ENCODE data around the gene NKD1.
"Not testable (repeated sequence)": the region's sequence is repeated elsewhere in the genome, so short reads cannot be mapped to it uniquely, and the experiment has no call there.

Gene NKD1

DNA sequence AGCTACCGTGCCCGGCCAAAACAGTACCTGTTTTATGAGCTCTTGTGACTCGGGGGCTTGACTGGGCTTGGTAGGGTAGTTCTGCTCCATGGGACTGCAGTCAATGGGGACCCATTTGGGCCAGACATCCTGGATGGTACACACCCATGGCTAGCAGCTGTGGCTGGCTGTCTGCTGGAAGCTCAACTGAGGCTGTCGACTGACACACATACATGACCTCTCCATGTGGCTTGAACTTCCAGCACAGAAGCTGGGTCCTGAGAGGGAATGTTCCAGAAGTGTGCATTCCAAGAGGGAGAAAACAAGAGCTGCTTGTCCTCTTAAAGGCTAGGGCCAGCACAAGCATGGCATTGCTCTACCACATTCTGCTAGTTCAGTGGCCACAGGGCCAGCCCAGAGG lies 14.9 kb upstream of the NKD1 start:
- Histone ChIP-seq H3K9ac (ENCODE audit: low read length) (no peak overlapping the region), H3K4me1 (ENCODE audit: control insufficient read depth, low read depth, low read length) (no peaks in the 10 kb centered on the region), H3K36me3 (ENCODE audit: control insufficient read depth, low read depth, low read length) (no peaks in the 10 kb centered on the region), H3K4me3 (ENCODE audit: low read length) (no peak overlapping the region), H3K9me3 (ENCODE audit: control insufficient read depth, low read depth, low read length) (no peaks in the 10 kb centered on the region), H3K27me3 (ENCODE audit: control insufficient read depth, insufficient read depth, low read length) (no peaks in the 10 kb centered on the region), H3K27ac (ENCODE audit: low read length) (no peak overlapping the region)

DNA sequence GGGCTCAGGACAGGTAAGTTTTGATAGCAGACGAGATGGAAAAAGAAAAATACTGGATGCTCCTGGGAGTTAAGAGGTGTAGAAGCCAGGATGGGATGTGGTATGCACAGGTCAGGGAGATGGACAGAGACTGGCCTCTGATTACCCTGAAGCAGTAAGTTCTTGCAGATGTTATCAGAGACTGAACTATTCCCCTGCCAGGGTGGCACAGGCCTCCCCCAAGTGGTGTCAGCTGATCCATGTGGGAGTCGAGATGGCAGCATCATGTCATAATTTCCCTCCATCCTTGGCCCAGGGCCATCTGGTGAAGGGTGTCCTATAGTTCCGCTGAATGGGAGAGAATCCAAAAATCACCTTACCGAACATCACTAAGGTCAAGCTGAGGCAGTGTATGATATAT lies 14.1 kb upstream of the NKD1 start:
- Histone ChIP-seq H3K9ac (ENCODE audit: low read length) (no peak overlapping the region), H3K27me3 (ENCODE audit: control insufficient read depth, insufficient read depth, low read length) (no peaks in the 10 kb centered on the region), H3K4me1 (ENCODE audit: control insufficient read depth, low read depth, low read length) (peaks cover 4% of the 10 kb centered on the region), H3K36me3 (ENCODE audit: control insufficient read depth, low read depth, low read length) (no peaks in the 10 kb centered on the region), H3K27ac (ENCODE audit: low read length) (no peak overlapping the region), H3K4me3 (ENCODE audit: low read length) (no peak overlapping the region), H3K9me3 (ENCODE audit: control insufficient read depth, low read depth, low read length) (no peaks in the 10 kb centered on the region)

DNA sequence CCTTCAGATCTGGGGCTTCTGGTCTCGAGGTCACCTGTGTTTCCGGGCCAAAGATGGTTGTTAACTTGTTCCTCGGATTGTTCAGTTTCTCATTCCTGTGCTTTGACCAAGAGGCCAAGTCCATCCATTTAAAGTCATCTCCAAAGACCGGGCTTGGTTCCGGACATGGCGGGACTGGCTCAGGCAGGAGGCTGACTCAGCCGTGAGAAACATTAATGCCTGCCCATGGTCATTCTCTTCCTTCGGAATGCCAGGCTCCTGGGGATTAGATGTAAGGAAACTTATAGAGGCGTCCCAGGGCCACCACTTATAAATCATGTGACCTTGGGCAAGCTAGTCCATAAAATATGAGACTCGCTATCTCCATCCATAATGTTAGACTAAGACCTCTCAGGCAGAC lies 13.6 kb upstream of the NKD1 start:
- peaks cover 6% of the 10 kb centered on the region for H3K4me1 ChIP-seq (ENCODE audit: control insufficient read depth, low read depth, low read length)
- H3K9me3 ChIP-seq (ENCODE audit: control insufficient read depth, low read depth, low read length): no peaks in the 10 kb centered on the region
- no peak overlapping the region for H3K9ac ChIP-seq (ENCODE audit: low read length)
- no peaks in the 10 kb centered on the region for H3K27me3 ChIP-seq (ENCODE audit: control insufficient read depth, insufficient read depth, low read length)
- no peak overlapping the region for H3K4me3 ChIP-seq (ENCODE audit: low read length)
- H3K36me3 ChIP-seq (ENCODE audit: control insufficient read depth, low read depth, low read length): no peaks in the 10 kb centered on the region
- H3K27ac ChIP-seq (ENCODE audit: low read length): no peak overlapping the region

DNA sequence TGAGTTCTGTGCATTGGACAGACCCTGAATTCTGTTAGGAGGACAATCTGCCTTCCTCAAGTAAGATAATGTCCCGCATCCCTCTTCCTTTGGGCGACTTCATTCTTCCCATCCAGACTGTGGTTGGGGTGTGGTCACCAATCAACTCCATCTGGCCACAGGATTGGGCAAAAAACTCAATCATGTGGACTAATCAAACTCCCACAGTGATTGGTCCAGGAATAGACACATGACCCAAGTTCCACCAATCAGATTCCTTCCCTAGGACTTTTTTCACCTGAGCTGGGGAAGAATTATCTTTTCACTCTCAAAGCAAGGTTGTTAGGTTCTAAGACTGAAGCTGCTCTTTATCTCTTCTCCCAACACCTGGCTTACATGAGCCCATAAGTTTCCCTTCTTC lies 13.2 kb upstream of the NKD1 start:
- Histone ChIP-seq H3K9me3 (ENCODE audit: control insufficient read depth, low read depth, low read length) (no peaks in the 10 kb centered on the region), H3K4me1 (ENCODE audit: control insufficient read depth, low read depth, low read length) (peaks cover 6% of the 10 kb centered on the region), H3K27ac (ENCODE audit: low read length) (no peak overlapping the region), H3K36me3 (ENCODE audit: control insufficient read depth, low read depth, low read length) (no peaks in the 10 kb centered on the region), H3K4me3 (ENCODE audit: low read length) (no peak overlapping the region), H3K27me3 (ENCODE audit: control insufficient read depth, insufficient read depth, low read length) (no peaks in the 10 kb centered on the region), H3K9ac (ENCODE audit: low read length) (no peak overlapping the region)

DNA sequence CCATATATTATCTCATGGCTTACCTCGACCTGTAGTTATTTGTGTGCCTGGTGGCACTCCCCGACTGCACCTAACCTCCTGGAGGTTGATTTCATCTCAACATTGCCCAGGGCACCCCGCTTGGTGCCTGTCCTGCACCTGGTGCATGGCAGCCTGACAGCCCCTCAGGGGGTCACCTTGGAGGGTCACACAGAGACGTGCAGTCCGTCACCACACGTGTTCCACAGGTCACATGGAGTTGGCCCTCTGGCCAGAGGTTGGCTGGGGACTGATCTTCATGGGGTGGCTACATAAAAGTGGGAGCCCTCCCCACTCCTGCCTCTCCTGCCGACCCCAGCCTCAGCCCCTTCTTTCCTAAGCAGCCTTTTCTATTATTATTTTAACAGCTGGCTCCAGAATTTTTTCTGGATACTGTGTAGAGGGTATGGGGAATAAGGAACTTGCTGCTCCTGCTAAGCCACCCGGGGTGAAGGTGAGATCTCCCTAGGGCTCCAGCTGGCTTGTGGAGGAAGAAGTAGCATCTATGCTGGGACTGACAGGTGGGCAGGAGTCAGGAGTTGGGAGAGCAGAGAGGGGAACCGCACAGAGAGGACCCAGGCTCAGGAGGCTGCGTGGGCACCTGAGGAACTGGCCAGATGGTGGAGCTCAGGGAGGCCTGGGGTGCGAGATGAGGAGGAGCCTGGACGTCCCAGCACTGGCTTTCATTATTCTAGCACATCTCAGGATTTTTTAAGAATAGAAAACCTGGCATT lies 12.5 kb upstream of the NKD1 start:
- H3K36me3 ChIP-seq (ENCODE audit: control insufficient read depth, low read depth, low read length): no peaks in the 10 kb centered on the region
- H3K9ac ChIP-seq (ENCODE audit: low read length): no peak overlapping the region

DNA sequence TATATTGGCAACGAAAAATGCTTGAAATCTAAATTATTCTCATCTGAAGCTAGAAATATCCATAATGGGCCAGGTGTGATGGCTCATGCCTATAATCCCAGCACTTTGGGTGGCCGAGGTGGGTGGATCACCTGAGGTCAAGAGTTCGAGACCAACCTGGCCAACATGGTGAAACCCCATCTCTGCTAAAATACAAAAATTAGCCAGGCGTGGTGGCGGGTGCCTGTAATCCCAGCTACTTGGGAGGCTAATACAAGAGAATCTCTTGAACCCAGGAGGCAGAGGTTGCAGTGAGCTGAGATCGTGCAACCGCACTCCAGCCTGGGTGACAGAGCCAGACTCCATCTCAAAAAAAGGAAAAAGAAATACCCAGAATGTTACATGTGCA lies 11.9 kb upstream of the NKD1 start:
- not testable (repeated sequence) for H3K27ac ChIP-seq (ENCODE audit: low read length); H3K9me3 ChIP-seq (ENCODE audit: control insufficient read depth, low read depth, low read length); H3K4me3 ChIP-seq (ENCODE audit: low read length); H3K36me3 ChIP-seq (ENCODE audit: control insufficient read depth, low read depth, low read length); H3K4me1 ChIP-seq (ENCODE audit: control insufficient read depth, low read depth, low read length); H3K27me3 ChIP-seq (ENCODE audit: control insufficient read depth, insufficient read depth, low read length); H3K9ac ChIP-seq (ENCODE audit: low read length)

More for the DNA sequence above, 12.5 kb upstream of the NKD1 start:
- Histone ChIP-seq H3K4me3 (ENCODE audit: low read length) (no peak overlapping the region), H3K4me1 (ENCODE audit: control insufficient read depth, low read depth, low read length) (peaks cover 6% of the 10 kb centered on the region), H3K27ac (ENCODE audit: low read length) (no peak overlapping the region), H3K27me3 (ENCODE audit: control insufficient read depth, insufficient read depth, low read length) (no peaks in the 10 kb centered on the region), H3K9me3 (ENCODE audit: control insufficient read depth, low read depth, low read length) (no peaks in the 10 kb centered on the region)

DNA sequence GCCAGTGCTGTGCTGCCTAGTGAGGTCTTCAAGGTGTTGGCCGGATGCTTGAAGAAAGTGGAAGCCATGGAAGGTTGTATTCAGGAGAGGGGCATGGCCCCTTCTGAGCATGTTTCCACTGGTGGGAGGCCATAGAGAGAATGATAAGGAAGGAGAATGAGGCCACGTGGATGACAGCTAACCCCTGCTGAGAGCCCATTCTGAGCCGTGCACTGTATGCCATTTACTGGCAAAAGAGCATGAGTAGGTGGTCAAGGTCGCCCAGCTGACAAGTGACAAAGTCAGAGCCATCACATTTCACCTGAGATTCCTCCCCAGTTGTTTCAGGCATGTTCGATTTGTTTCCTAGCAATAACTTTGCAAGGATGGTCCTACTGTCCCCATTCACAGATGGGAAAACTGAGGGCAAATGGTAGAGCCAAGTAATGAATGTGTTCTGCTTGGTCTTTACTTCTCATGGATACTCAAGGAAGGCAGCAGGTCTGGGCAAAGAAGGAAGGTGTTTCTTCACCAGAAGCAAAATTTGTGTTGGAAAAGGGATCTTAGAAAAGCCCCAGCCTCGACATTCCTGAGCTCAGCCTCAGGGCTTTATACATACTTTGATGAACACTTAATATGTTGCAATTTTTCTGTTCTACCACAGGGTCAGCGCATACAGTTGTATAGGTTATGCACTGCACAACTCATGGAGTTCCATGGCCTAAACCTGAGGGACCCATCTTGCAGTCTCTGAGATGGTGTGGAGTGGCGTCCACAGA lies 10.5 kb upstream of the NKD1 start:
- H3K4me3 ChIP-seq (ENCODE audit: low read length): no peak overlapping the region
- no peaks in the 10 kb centered on the region for H3K9me3 ChIP-seq (ENCODE audit: control insufficient read depth, low read depth, low read length)
- no peaks in the 10 kb centered on the region for H3K27me3 ChIP-seq (ENCODE audit: control insufficient read depth, insufficient read depth, low read length)
- peaks cover 6% of the 10 kb centered on the region for H3K4me1 ChIP-seq (ENCODE audit: control insufficient read depth, low read depth, low read length)
- no peak overlapping the region for H3K9ac ChIP-seq (ENCODE audit: low read length)
- no peaks in the 10 kb centered on the region for H3K36me3 ChIP-seq (ENCODE audit: control insufficient read depth, low read depth, low read length)
- no peak overlapping the region for H3K27ac ChIP-seq (ENCODE audit: low read length)

DNA sequence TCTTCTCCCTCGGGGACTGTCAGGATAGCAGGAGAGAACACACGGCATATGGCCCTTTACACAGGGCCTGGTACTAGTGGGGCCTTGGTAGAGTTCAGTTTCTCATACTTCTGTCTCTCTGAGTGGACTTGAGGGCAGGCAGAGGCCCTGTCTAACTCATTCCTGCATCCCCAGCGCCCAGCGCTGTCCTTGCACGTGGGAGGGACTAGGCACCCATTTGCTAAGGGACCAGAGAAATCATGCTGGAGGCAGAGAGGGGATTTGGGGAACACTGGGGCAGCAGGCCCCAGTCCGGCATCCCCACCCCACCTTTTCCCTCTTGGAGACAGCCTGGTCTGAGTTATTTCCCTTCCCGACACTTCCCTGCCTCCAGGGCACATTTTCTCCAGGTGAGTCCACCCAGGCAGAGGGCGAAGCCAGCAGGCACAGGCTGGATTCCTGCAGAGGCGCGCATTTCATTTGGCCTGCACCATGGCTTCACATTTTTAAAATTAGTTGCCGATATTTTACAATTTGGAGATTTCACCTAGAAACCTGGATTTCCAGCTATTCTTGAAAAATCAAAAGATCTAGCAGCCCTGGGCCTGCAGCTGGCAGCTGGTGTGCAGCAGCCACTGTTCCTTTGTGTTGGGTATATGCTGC lies 9.7 kb upstream of the NKD1 start:
- H3K36me3 ChIP-seq (ENCODE audit: control insufficient read depth, low read depth, low read length): no peaks in the 10 kb centered on the region
- H3K9ac ChIP-seq (ENCODE audit: low read length): no peak overlapping the region
- H3K27ac ChIP-seq (ENCODE audit: low read length): no peak overlapping the region
- H3K4me1 ChIP-seq (ENCODE audit: control insufficient read depth, low read depth, low read length): peaks cover 6% of the 10 kb centered on the region
- no peaks in the 10 kb centered on the region for H3K27me3 ChIP-seq (ENCODE audit: control insufficient read depth, insufficient read depth, low read length)
- H3K9me3 ChIP-seq (ENCODE audit: control insufficient read depth, low read depth, low read length): no peaks in the 10 kb centered on the region
- no peak overlapping the region for H3K4me3 ChIP-seq (ENCODE audit: low read length)

DNA sequence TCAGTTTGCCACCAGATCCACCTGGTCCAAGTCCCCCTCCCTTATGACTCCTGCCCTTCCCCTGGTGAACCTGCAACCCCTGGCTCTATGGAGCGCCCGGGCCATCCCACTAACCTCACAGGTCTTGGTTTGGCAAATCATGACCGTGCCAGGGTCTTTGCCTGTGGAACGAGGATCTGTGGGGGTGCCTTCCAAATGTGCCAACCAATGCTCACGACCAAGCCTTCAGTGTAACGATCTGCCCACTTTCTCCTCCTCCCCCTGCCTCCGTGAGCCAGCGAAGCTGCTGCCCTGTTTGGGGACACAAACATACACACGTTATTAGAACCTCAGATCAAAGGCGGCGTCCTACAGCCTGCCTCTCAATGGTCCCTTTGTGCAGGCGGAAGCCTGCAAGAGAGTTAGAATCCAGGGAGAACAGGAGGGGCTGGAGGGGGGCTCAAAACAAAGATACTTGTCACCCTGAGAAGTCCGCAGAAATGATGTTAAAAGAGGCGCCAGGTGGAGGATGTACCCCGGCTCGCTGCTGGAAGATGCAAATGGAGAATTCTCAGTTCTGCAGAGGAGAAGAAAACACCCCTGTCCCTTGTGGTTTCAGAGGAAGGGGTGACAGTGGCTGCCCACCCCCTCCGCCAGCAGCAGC lies 9.0 kb upstream of the NKD1 start:
- Histone ChIP-seq H3K4me3 (ENCODE audit: low read length) (no peak overlapping the region), H3K4me1 (ENCODE audit: control insufficient read depth, low read depth, low read length) (peaks cover 6% of the 10 kb centered on the region), H3K27ac (ENCODE audit: low read length) (no peak overlapping the region), H3K27me3 (ENCODE audit: control insufficient read depth, insufficient read depth, low read length) (no peaks in the 10 kb centered on the region), H3K36me3 (ENCODE audit: control insufficient read depth, low read depth, low read length) (no peaks in the 10 kb centered on the region), H3K9ac (ENCODE audit: low read length) (no peak overlapping the region), H3K9me3 (ENCODE audit: control insufficient read depth, low read depth, low read length) (no peaks in the 10 kb centered on the region)

DNA sequence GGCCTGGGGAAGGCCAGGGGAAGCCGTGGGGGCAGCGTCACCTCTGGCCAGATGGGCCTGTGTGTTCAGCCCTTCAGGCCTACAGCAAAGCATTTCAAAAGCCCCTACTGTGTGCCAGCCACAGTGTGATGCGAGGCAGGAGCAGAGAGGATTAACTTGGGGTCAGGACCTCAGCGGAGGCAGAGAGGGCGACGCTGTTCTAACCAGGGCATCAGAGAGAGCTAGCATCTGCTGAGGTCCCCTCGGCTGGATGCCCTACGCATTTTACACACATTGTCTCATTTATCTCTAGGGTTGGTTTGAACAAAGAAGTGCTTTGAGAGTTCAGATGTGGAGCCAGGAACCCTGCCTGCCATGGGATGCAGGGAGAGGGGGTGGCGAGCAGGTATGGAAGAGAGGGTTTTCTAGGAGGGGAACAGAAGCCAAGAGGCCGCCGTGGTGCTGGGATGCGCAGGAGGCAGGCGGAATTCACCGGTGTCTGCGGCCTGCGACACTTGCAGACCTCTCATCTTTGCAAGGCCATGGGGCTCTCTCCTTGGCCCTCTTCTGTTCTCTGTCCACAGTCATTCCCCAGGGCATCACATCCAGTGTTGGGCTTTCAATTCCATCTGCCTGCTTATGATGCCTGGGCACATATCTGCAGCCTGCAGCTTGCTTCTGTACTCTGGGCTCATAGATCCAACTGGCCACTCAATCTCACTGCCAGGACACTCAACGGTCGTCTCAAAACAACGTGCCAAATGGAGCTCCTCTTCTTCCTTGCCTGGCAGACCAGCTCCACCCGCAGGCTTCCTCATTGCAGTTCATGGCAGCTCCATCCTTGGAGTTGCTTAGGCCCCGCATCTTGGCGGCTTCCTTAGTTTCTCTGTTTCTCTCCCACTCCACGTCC lies 8.1 kb upstream of the NKD1 start:
- Histone ChIP-seq H3K4me3 (ENCODE audit: low read length) (no peak overlapping the region), H3K27ac (ENCODE audit: low read length) (no peak overlapping the region), H3K9me3 (ENCODE audit: control insufficient read depth, low read depth, low read length) (no peaks in the 10 kb centered on the region), H3K27me3 (ENCODE audit: control insufficient read depth, insufficient read depth, low read length) (peaks cover under 1% of the 10 kb centered on the region), H3K4me1 (ENCODE audit: control insufficient read depth, low read depth, low read length) (peaks cover 6% of the 10 kb centered on the region), H3K9ac (ENCODE audit: low read length) (no peak overlapping the region), H3K36me3 (ENCODE audit: control insufficient read depth, low read depth, low read length) (no peaks in the 10 kb centered on the region)

DNA sequence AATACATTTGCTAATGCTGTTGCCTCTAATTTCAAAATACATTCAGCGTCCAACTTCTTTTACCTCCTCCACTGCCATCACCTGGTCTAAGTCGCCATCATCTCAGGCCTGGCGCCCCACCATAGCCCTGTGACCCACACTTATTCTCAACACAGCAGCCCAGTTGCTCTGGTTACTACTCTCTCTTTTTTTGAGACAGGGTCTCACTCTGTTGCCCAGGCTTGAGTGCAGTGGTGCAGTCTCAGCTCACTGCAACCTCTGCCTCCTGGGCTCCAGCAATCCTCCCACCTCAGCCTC lies 7.5 kb upstream of the NKD1 start:
- no peak overlapping the region for H3K4me3 ChIP-seq (ENCODE audit: low read length)
- H3K9ac ChIP-seq (ENCODE audit: low read length): no peak overlapping the region
- no peaks in the 10 kb centered on the region for H3K36me3 ChIP-seq (ENCODE audit: control insufficient read depth, low read depth, low read length)
- H3K27ac ChIP-seq (ENCODE audit: low read length): no peak overlapping the region
- no peaks in the 10 kb centered on the region for H3K9me3 ChIP-seq (ENCODE audit: control insufficient read depth, low read depth, low read length)
- peaks cover 6% of the 10 kb centered on the region for H3K4me1 ChIP-seq (ENCODE audit: control insufficient read depth, low read depth, low read length)
- peaks cover 6% of the 10 kb centered on the region for H3K27me3 ChIP-seq (ENCODE audit: control insufficient read depth, insufficient read depth, low read length)
